HG03457 (cell line): Measurements from ENCODE around the gene STX8.
"Not testable (repeated sequence)": the region's sequence is repeated elsewhere in the genome, so short reads cannot be mapped to it uniquely, and the experiment has no call there.

ENCODE experiments used
- ATAC-seq: cut with Tn5 transposase; IDR thresholded peaks from one replicate; pipeline ENCODE4 v1.9.1; 2021; ENCODE audit warnings: moderate number of reproducible peaks; ENCODE audit not compliant: unreplicated experiment

STX8 gene

DNA sequence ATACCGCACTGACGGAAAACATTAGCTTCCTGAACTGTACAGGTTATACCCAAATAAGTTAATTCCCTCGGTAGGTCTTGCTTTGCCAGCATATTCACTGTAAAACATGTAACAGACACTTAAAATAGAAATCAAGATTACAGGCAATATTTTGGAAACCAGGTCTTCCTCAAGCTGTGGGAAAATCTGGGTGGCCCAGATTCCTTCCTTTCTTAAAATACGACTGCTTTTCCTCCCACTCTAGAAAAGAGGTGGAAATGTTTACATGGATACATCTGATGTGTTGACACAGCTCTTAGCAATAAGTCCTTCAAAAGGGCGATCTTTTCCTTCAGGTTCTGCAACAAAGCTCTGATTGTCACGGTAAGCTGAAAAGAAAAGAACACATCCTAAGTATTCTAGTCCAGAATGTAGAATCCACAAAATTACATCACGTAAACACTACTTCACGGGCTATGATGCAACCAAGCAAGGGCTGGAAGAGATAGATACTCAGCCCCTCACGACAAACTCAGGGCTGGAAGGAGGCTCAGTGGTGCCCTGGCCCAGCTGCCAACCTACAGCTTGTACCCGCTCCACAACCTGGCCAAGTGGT lies 18.4 kb downstream of the STX8 start:
- ATAC-seq: no peak

DNA sequence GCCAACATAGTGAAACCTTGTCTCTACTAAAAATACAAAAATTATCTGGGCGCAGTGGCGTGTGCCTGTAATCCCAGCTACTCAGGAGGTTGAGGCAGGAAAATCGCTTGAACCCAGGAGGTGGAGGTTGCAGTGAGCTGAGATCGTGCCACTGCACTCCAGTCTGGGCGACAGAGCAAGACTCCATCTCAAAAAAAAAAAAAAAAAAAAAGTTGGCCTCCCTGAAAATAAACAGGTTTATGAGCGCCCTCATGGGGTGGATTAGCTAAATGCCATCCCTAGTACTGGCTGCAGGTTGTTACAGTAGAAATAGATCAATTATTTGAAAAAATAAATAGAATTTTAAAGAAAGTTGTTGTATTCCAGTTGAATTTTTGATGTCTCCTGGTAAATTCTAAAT lies 20.9 kb downstream of the STX8 start:
- ATAC-seq: not testable (repeated sequence)

DNA sequence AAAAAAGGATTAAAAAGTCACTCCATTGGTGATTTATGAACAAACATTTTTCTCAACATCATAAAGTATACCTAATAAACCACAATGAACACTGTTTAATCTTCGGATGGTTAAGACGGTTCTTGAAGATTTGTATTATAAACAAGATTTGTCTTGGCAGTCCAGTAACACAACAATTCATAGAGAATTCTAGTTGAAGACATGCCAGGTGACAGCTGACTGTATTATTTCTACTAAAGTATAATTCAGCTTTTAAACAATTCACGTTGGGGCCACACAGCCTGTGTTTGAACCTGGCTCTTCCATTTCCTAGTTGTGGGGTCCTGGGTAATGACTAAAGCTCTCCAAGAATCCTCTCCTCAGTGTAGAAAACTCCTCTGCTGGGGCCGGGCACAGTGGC lies 22.0 kb downstream of the STX8 start:
- ATAC-seq: no peak

DNA sequence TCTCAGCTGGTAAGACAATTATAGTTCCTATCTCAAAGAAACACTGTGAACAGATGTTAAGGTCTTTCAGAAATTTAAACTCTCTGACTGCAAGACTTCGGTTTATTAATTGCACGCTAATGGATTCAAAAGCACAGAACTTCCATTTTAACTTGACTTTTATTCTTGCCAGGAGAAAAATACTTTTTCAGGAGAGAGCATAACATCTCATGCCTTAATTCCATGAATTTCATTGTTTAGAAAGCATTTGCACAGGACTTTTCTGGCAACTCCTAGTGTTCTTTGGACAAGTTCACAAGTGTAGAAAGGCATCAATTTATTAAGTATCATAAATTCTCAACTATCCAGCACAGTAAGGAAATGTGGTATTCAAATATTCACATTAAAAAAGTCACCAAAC lies 22.4 kb downstream of the STX8 start:
- ATAC-seq: no peak

DNA sequence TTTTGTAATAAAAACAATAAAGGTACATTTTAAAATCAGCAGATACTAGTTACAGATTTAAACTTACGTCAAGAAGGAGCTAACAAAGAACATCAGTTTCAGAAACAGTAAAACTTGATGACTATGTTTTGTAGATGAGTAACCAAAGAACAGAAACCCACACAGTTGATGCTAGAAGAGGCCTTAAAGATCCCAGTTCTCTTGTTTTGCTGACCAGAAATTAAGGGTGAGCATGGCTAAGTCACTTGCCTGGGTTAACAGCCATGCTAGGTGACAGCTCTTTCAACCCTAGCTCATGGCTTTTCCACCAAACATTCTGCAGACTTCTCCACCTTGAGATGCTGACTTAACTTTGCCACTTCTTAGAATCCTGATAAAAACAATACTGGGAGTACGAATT lies 26.4 kb downstream of the STX8 start:
- no peak for ATAC-seq

DNA sequence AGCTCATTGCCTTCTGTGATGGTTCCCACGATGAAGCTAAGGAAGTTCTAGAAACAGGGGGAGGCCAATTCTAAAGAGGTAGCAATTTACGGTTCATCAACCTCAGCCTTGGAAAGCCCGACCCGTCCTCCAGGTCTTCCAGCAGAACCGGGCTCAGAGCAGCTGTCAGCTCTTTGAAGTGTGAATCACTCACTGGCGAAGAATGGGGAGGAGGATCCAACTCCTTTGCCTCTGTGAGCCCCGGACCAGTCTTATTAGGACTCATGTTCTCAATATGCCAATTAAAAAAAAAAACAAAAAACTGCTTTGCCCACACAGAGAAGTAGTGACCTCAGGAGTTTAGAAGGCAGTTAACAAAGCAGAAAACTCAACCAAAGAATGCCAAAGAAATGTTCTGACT lies 31.4 kb downstream of the STX8 start:
- ATAC-seq: no peak

DNA sequence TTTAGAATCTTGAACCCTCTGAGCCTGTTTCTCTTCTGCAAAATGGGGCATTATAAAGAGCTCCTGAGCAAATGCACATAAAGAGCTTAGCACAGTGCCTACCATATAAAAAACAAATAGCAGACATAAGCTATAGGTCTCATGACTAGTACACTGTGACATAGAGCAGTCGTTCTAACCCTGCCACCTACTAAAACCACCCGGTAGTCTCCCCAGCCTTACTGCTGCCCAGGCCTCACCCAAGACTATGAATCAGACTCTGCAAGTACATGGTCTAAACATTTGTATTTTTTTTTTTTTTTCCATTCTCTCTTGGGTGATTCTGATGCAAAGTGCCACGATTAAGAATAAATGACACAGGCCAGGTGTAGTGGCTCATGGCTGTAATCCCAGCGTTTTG lies 33.9 kb downstream of the STX8 start:
- no peak for ATAC-seq

DNA sequence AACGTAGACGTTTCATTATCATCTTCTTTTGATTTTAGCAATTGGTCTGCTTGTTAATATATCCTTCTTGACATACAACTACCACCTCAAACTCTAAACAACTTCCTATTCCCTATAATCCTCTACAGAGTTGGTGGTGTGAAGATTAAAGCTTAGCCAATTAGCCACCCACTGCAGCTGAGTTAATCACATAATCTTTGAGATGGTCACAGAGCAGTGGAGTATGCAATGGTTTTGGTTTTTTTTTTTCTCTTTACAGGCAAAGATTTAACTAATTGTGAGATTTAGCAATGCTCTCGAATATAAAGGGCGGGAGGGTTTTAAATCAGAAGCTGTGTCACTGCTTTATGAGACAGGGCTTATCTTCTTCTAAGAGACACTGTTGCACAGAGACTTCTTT lies 37.0 kb downstream of the STX8 start:
- ATAC-seq: no peak

DNA sequence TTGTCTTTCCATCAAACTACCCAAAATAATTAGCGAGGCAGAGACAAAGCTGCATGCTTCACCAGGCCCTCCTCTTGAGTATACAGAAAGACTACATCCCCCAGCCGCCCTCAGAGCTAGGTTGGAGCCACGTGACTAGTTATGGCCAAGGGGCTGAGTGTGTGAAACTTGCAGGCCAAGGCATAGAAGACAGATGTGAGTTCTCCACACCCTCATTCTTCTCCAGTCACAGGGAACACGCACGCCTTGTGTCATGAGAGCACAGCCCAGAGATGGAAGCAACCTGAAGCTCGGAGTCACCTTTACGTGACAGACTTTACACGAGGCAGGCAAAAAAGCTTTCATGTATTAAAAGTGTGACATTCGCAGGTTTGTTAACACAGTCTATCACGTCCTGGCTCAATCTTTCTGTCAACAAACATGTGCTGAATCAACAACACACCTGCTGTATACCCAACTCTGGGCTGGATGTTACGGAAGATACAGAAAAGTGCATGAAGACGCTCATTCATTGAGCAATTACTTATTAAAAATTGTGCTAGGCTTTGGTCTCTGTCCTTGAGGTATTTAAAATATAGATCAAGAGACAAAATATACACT lies 38.3 kb downstream of the STX8 start:
- no peak for ATAC-seq

DNA sequence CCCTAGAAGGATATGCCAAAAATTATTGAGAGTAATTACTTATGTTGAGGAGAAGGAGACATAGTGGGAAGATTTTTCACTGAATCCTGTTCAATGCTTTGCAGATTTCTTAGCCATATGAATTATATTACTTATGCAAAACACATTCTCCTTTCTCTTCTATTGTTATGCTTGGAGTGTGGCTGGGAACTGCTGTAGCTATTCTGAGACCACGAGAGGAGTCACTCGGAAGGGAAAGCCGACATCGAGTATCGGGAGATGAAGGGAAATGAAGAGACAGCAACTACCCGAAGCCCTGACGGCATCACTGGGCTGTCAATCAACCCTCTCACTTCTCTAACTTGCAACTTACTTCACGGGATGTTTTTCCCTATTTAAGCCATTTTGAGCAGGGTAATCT lies 39.6 kb downstream of the STX8 start:
- ATAC-seq: no peak

DNA sequence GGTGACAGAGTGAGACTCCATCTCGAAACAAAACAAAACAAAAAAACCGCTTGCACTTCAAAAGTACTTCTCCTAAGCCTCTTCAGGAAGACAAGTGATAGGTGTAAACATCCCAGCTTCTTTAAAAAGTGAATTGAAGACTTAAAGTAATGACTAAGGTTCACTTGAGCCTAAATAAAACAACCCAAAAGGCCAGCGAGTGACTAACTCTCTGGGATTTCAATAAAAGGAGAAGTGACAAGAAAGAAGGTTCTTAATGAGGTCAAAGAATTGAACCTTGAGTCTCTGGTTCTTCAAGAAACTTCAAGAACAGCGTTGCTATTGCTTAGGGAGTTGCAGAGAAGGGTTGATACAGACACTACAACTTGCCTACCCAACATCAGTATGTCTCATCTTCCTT lies 42.2 kb downstream of the STX8 start:
- no peak for ATAC-seq

DNA sequence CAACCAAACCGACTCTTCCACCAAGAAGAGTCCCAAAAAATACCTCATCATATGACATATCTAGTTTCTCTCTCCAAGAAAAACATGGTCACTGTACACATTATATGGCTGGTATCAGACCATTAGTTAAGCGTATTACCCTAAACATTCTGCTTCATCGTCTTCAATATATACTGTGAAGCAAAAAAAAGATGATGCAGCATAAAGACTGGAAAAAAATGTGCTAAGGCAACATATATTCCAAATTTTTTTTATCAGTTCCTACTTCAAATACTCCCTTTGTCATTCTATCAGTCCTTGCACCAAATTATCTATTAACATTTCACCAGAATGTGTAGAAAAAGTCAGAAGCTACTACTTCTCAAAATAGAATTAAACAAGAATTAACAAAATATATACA lies 42.9 kb downstream of the STX8 start:
- no peak for ATAC-seq

DNA sequence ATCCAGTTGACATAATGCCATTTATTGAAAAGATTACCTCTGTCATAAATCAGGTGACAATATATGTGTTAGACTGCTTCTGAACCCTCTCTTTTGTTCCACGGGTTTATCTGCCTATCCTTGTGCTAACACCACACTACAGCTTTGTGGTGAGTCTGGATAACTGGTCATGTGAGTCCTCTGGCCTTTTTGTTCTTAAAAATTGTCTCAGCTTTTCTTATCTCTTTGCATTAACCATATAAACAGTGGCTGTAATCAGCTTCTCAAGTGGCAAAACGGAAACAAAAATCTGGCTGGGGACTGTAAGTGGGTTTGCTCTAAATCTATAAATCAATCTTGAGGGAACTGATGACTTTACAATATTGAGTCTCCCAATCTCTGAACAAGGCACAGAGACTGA lies 44.6 kb downstream of the STX8 start:
- no peak for ATAC-seq

DNA sequence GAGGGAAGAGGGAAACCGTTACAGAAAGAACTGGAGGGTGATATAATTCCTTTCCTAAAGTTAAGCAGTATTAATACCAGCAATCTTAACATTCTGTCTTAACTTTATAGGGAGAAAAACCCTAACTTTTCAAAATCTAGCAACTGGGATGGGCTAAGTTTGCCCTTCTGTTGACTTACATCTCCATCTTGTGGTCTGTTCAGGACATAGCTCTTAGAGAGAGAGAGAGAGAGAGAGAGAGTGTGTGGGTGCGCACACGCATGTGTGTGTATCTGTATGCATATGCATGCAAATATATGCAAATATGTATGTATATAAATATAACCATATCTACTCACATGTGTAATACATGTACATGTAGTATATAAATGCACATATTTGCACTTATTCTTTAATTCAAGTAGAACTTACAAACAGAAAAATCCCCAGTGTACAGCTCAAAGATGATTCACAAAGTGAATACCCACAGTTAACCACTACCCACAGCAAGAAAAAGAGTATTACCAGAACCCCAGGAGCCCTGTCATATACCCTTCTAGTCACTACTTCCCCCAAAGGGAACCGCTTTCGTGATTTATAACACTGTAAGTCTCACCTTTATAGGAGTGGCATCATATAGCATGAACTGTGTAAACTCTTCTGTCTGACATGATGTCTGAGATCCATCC lies 46.5 kb downstream of the STX8 start:
- no peak for ATAC-seq

DNA sequence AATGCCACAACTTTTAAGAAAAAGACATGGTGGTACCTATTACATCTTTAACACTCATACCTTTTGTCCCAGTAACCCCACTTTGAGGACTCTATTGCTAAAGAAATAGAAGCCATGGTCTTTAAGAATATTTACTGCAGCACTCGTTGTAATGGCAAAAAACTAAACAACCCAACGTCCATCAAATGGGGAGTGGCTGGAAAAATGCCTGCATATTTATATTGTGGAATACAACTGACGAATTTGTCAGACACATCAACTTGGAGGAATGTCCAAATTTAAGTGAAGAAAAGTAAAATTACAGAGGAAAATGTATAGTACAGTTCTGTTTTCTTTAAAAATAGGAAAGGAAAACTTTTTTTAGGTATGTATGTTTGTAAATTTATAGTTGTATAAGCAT lies 47.8 kb downstream of the STX8 start:
- ATAC-seq: no peak

DNA sequence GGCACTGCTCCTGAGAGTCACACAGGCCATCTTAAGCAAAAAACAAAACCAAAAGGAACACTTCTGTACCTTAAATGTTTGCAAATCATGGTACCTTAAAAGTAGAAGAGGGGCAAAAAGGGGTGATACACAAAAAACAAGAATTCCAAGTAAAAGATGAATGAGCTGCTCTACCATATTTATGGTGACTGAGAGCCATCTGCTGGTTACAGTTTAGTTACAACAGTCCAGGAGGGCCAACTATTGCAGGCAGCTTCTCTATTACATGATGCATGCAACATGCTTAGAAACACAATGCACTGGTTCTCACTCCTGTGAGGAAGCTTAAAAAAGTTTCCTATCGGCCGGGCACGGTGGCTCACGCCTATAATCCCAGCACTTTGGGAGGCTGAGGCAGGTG lies 53.5 kb downstream of the STX8 start:
- ATAC-seq: no peak

DNA sequence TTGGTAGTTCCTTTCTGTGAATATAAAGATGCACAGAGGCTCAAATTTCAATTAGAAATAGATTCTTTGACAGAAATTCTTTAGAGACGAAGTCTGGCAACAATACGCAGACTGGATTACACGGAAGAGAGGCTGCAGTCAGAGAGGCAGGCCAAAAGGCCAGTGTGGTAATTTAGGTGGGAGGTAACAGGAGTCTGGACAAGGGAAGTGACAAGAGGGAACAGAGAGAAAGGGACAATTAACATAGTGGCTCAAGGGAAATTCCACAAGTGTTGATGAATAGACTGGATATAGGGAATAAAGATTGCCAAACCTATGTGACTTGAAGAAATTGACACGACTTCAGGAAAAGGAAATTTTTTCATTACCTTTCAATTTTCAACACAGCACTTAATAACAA lies 54.6 kb downstream of the STX8 start:
- no peak for ATAC-seq

DNA sequence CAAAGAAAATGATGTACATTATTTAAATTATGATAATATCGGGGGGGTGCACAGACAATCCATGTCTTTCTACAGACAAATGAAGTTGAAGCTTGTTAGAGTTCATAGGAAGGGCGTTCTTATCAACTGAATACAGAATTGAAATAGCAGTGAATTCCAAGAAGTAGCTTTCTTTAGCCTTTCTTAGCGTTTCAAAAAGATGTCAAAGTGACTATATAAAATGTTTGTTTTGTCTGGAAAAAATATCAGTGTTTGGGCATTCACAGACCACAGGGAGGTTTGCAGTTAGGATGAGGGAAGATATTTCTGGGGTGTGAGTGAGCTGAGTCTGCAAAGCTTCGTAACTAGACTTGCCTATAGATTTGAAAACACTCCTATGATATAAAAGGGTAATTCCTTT lies 55.0 kb downstream of the STX8 start:
- no peak for ATAC-seq

DNA sequence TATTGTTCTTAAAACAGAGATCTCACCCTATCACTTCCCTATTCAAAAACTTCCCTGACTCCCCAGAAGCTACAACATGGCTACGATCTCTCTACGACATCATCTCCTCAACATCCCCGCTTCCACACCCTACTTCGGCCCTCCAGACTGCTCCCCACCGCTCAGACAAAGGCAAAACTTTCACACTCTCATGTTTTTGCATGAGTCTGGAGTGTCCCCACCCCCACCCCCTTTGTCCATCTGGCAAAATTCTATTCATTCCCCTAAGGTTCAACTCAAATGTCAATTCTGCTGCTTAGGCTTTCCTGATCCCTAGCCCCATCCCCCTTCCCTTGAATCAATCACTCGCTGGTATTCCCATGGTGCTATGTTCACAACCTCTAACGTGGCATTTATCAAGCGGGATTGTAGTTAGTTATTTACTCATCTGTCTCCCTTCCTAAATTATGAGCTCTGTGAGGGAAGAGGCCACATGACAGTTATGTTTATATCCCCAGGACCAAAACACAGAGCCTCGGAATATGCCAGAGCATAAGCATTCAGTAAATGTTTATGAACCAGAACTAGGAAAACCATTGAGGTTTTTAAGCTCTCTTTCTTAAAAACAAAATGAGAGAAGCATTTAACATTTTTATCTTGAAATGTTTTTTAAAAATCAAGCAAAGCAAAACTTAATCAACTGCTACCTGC lies 55.9 kb downstream of the STX8 start:
- no peak for ATAC-seq

DNA sequence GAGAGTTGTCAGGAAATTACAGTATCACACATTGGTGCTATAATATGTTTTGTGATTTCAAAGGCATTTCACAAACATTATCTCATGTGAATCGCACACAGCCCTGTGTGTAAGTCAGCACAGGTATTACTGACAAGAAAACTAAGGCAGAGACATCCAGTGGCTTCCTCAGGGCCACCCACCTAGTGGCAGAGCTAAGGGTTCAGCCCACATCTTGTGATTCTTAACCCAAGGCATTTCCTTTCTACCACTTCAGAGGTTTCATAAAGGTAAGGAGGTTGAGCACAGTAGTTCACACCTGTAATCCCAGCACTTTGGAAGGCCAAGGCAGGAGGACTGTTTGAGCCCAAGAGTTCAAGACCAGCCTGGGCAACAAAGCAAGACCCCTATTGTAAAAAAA lies 58.2 kb downstream of the STX8 start:
- ATAC-seq: no peak

DNA sequence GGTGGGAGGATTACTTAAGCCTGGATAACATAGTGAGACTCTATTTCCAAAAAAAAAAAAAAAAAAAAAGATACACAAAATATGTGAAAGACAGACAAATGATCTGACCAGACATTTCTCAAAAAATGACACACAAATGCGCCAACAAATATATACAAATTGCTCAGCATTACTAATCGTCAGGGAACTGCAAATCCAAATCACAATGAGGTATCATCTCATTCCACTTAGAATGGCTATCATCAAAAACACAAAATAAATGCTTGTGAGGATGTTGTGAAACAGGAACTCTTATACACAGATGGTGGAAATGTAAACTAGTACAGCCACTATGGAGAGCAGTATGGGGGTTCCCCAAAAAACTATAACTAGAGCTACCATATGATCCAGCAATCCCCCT lies 62.4 kb downstream of the STX8 start:
- no peak for ATAC-seq
